AG10803 (cell line): ENCODE results near the gene IPO11.

Source experiments
- DNase-seq: peaks from one replicate; pipeline ENCODE4 v3.0.0; 2010; ENCODE audit warnings: low read depth
- H3K4me3 ChIP-seq: 2 replicates; pipeline ENCODE4 v1.5.1; 2011; ENCODE audit warnings: mild to moderate bottlenecking, low read length, control low read depth
- CTCF ChIP-seq: conservative IDR thresholded peaks from 2 replicates; pipeline ENCODE4 v1.5.1; 2011; ENCODE audit warnings: mild to moderate bottlenecking, low read length, control low read depth, inconsistent platforms

The IPO11 gene

GRCh38 chr5:62475072-62475471 is 62.5 kb downstream of the IPO11 start:
- peak; percentile 73 for DNase-seq
- no peak overlapping the region for H3K4me3 ChIP-seq
- TF ChIP-seq CTCF: no peak

- no peak overlapping the region for H3K4me3 ChIP-seq
- peak; percentile 45 for DNase-seq
- no peak for TF ChIP-seq CTCF
Measured at GRCh38 chr5:62477801-62478200, 65.2 kb downstream of the IPO11 start.

- no peak for TF ChIP-seq CTCF
- H3K4me3 ChIP-seq: no peak overlapping the region
- DNase-seq: no peak
Measured at GRCh38 chr5:62483556-62483955, 71.0 kb downstream of the IPO11 start.

- H3K4me3 ChIP-seq: no peak overlapping the region
- DNase-seq: no peak
- TF ChIP-seq CTCF: no peak
Measured at GRCh38 chr5:62486672-62487071, 74.1 kb downstream of the IPO11 start.

- no peak overlapping the region for H3K4me3 ChIP-seq
- TF ChIP-seq CTCF: no peak
- DNase-seq: no peak
Measured at GRCh38 chr5:62488531-62488930, 76.0 kb downstream of the IPO11 start.

- TF ChIP-seq CTCF: no peak
- no peak overlapping the region for H3K4me3 ChIP-seq
- DNase-seq: peak; percentile 5
Measured at GRCh38 chr5:62489471-62489870, 76.9 kb downstream of the IPO11 start.

GRCh38 chr5:62494772-62495171 is 82.2 kb downstream of the IPO11 start:
- H3K4me3 ChIP-seq: no peak overlapping the region
- DNase-seq: no peak
- no peak for TF ChIP-seq CTCF
